Measurements from ENCODE around the gene PPM1L. TPM values are rescaled to one million over a fixed set of nuclear protein-coding genes. Genes with fewer than 3 reads are reported as not detected.
"Not testable (repeated sequence)": the region's sequence is repeated elsewhere in the genome, so short reads cannot be mapped to it uniquely, and the experiment has no call there.

The PPM1L gene
- polyA plus RNA-seq, 5 donors: 2.8 to 5.9 (median 4.9) TPM

DNA sequence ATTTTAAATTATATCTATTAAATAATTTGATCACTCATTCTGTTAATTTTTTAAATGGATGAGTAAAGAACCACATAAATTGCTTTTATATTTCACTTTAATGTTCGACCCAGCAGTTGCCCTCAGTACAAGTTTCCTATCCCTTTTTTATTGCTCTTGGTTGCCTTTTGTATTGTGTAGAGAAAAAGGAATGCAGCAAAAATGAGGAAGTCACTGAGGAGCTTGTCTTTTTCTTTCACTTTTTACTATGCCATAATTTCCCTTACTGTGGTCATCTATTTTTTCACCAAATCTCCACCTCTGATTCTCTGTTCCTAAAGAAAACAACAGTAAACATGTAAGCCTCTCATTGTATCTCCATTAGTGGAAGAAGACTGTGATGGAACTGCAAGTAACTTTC lies 226.5 kb downstream of the PPM1L start:
- no peak for DNase-seq

DNA sequence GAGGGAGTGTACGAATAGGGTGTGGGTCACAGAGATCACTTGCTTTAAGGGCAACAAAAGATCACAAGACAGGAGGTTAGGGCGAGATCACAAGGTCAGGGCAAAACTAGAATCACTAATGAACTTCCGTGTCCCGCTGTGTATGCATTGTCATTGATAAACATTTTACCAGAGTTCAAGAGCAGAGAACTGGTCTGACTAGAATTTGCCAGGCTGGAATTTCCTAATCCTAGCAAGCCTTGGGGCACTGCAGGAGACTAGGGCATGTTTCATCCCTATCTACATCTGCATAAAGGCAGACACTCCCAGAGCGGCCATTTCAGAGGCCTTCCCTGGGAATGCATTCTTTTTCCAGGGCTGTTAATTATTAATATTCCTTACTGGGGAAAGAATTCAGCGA lies 227.9 kb downstream of the PPM1L start:
- DNase-seq: not testable (repeated sequence)

DNA sequence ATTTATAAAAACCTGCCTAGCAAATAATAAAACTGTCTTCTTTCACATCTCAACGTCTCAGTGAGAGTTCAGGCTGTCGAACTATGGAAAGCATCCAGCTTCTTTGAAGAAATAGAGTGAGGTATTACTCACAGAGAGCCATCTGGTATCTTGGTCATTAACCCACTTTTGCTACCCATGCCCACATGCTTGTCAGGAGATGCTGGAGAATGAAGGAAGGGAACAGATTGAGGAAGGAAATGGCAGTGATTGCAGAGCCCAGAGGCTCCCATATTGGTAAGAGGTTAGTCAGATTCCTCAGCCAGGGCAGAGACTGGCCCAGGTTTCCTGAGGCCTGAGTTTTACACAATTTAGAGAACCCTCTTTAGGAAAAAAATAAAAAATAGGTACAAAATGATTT lies 230.0 kb downstream of the PPM1L start:
- DNase-seq: no peak

DNA sequence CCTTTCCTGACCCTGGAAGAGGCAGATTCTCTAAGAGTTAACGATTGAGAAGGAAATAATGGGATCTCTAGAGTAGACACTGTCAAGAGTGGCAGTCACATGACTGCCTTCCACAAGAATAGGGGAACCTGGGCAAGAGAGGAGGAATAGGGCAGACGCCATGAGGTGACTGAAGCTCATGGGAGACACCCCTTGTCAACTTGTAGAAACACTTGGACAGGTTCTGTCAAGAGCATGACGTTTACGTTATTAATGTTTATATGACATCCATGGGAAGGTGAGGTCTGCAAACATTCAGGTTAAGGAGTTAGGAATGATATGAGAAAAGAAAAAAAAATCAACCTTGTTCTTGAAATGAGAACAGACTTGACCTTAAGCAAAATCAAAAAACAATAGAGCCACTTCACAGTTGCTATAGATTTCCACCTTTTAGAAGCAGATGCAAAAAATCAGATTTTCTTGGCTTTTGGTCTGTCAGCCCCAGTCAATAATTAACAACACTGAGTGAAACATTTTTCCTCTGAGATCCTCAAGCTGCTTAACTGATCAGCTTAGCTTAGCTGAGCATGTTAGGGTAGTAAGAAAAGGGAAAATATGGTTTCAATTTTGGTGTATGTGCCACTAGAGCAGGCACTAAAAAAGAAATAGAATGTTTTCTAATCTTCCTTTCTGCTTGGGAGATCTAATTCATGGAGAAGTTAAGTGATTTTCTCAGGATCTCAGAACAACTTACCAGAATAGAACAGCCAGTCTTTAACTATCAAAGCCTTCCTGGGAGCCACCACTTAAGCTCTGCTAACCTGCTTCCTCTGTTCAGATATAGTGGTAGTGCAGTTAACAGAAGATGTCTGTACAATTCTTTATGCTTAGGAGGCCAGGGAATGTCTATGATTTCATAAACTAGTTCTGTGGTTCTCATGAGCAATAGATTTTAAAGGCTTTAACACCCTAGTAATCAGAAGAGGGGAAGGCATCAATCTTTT lies 232.2 kb downstream of the PPM1L start:
- peak in 1 of 2 donors; percentile 9 for DNase-seq

DNA sequence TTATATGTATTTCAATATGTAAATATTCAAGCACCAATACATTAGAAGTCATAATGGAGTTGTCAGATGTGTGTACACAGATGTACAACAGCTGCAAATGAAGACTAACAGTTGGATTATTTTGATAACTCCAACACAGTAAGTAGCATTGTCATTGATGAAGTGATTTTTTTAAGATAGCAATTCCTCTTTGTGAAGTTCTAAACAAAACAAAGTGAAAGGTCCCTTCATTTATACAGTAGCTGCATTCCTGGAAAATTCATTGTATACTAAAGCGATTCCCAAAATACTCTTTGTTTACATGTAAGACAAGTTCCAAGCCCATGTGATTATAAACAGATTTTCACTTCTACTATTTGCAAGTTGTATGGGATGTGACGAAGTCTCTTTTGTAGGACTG lies 234.4 kb downstream of the PPM1L start:
- DNase-seq: peak; percentile 11 to 19

DNA sequence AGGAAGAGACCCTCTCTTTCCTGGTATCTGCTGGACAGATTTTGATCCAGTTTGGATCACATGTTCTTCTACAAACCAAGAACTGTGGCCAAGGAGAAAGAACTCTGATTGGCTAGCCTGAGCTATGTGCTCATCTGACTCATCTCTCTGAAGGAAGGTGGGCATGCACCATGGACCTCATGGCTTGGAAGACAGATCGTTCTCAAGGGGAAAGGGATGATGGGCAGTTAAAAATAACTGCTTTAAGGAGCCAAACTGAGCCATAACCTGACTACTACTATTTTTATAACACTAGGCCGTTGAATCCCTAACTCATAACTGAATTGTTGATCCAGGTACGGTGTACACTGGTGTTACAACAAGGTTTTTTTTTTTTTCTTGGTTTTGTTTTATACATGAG lies 236.7 kb downstream of the PPM1L start:
- DNase-seq: no peak

DNA sequence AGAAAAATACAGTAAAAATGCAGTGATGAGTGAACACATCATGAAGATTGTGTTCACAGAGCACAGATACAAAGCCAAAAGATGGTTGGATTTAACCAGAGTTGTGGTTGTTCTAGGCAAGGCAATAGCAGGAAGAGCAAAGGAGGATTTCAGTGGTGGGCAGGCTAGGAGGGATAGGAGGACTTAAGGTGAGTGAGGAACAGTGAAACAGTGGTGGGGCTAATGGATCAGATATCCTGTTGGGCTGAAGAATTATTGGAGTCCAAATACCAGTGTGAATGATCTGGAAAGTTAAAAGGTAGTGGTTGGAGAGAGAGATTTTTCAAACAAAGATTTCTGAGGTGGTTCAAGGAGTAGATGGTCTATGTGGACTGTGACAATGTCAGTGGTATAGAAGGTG lies 240.8 kb downstream of the PPM1L start:
- no peak for DNase-seq

DNA sequence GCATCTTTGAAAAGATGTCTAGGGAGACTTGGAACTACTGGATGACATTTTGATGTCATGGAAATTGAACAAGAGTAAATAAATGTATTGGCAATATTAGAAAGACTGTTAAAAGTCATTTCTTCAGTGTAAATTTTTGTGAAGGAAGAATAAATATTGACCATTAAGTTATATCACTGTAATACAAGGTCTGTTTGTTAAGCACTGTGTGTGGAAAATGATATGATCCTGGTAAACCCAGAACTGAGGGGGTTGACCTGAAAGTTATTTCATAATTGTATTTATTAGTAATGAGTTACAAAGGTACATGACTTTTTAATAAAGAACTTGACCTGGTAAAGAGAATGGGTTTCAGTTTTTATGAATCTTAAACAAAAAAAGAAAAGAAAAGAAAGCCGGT lies 242.6 kb downstream of the PPM1L start:
- no peak for DNase-seq

DNA sequence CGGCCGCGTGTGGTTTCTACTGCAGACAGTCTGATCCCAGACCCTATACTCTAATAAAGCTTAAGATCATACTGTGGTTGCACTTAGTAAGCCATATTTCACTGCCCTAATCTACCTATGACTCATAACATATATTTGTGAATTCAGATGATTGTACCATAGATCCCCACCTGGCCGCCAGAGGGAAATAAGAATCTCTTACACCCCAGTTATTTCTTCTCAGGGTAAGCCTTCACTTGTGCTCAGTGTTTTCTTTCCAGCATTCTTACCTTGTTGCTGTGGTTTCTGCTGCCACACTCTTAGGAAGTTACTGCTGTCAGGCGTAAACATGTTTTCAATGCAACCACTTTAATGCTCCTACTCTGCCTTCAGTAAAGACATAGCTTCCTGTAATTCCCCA lies 243.2 kb downstream of the PPM1L start:
- DNase-seq: no peak

DNA sequence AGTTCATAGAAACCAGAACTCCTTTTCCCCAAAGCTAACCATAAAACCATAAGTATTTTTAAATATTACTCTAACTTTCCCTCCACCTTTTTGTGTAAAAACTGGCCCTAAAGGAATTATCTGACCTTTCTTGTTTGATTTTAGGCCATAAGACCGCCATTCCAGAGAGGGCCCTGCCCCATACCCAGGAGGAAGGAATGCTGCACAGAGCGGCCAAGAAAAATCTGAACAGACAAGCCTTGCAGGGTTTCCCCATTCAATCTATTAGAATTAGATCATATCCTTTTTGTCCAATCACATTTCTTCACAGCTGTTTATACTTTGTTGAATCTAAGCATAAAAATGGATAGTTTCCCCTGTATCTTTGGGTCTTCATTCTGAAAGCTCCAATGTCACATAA lies 252.1 kb downstream of the PPM1L start:
- no peak for DNase-seq

DNA sequence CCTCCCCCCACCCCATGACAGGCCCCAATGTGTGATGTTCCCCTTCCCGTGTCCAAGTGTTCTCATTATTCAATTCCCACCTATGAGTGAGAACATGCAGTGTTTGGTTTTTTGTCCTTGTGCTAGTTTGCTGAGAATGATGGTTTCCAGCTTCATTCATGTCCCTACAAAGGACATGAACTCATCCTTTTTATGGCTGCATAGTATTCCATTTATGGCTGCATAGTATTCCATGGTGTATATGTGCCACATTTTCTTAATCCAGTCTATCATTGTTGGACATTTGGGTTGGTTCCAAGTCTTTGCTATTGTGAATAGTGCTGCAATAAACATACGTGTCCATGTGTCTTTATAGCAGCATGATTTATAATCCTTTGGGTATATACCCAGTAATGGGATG lies 254.1 kb downstream of the PPM1L start:
- not testable (repeated sequence) for DNase-seq

DNA sequence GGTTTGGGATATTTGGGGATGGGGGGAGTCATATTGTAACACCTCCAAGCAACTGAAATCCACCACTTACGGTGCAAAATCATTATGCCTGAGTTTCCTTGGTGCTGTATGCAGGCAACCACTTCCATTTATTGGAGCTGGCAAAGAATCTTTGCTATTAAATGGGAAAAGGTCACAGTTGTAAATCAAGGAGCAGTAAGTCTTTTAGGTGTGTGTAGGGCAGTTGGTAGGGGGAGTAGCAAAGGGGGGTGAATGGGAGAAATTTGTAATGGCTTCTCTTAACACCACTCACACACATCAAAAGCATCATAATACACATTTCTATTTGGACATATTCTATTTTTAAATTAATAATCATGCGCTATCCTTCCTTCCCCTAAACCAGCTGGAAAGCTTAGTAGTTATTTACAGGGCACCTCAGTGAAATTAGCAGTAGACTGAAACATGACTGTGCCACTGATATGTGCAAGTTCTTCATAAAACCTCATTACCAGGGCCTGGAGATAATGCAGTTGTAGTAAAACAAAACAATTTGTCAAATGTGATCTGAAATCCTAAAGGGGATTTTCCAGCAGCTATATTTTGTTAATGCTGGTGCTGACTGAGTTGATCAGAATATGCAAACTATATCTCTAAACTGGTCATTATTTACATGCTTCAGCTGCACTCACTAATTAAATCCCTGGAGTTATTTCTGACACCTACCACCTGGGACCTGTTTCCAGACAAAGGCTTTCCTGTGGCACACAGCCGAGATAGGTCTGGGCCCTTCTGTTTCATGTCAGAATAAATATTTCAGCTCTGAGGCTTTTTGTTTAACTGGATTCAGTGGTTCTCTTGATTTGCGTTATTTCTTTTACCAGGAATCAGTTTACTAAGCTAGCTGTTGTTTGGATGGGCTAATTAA lies 259.1 kb downstream of the PPM1L start:
- no peak for DNase-seq

DNA sequence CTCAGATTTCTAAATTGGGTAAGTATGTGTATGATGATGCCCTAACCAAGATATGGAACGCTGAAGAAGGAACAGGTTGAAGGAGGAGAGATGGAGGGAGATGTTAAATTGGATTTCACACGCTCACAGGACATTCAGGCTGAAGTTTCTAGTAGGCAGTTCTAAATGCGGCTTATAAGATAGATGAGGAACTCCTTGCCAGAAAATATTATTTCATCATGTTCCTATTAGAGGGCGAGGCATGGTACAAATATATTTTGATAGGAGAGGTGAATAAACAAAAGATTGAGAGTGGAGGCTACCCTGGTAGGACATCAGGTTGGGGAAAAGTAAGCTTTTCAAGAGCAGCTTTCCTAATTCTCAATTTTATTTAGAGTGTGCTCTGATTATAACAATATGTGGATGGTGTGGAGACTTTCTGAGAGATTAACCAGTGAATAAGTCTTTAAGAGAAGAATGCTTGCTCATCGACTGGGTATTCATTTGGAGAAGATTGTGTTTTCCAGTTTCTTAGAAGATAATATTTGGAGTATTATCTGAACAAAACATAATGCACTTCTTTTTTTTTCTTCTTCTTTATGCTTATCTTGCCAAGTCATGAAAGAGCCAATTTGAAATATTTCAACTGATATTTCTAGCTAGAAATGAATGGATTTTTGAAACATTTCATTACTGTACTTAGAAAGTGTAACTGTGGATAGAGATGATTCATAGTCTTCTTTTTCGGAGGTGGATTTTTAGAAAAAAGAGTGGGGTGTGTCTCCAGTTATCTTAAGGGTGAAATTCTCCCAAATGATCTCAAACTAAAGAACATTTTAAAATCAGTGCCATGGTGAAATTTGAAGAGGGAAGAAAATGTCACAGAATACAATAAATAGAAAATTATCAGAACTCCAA lies 260.6 kb downstream of the PPM1L start:
- no peak for DNase-seq

DNA sequence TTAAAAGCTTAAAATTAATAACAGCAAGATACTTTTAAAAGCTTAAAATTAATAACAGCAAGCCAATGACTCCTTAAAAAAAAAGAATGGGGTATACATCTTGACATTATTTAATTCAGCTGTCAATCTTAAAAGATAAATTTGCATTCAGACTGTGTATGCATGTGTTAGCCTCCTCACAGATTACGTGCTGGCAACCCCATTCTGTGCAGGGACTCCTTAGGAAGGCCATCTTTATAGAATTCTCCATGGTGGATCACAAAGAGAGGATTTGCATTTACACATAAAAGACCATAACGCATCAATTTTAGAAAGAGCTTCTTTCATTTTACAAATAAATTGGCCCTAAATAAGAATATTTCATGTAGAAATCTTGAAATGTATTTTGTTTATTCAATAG lies 261.9 kb downstream of the PPM1L start:
- no peak for DNase-seq

DNA sequence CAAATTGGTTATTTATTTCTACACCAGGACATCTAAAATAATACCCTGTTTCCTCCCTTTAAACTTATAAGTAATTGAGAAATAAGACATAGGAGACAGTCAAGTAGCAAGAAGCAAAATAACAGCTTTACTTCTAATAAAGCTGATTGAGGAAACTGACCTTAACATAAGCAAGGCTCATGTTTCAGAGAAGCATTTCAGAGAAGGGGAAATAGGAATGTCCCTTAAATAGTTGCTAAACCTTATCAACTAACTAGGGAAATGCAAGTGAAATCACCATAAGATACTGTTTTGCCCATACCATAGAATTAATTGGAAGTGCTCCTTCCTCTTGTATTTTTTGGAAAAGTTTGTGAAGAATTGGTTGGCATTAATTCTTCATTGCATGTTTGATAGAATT lies 264.2 kb downstream of the PPM1L start:
- DNase-seq: no peak

DNA sequence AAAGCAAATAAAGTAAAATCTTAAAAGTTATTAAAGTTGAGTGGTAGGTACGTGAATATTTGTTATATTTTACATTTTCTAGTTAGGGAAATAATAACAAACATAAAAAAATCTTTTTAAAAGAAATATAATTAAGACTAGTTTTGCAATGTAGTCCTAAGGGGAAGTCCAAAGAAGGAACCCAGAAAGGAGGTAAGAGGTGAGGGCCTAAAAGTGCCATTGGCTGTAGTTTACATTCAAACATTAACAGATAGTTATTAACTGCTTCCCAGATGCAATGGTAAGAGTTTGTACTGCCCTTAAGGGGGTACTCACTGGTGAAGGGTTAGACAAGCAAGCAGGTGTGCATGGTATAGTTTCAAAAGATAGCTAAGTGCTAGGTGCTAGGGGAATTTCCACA lies 269.9 kb downstream of the PPM1L start:
- DNase-seq: no peak

DNA sequence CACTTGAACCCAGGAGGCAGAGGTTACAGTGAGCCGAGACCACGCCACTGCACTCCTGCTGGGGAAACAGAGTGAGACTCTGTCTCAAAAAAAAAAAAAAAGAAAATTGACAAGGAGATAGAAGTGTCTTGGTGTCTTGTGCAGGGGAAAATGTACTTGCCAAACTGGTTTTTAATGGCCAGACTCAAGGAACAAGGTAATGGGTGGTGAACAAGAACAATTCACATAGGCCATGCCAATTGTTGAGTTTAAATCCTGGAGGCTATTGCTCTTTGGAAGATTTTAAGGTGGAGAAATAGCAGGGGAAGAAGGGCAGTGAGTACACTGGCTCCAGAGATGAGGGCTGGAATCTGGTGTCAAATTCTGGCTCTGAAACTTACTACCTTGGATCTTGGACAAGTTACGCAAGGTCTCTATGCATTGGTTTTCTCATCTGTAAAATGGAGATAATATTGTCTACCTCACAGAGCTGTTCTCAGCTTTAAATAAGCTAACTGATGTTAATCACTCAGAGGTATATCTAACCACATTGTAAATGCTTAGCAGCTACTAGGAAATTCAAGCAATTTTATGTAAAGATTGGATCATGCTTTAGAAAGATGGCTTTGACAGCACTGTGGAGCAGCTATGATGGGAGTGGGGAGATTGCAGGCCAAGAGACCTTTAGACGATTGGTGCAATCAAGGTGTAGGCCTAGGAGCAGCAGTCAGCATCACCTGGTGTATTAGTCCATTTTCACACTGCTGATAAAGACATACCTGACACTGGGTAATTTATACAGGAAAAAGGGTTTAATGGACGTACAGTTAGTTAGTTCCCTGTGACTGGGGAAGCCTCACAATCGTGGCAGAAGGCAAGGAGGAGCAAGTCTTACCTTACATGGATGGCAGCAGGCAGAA lies 270.8 kb downstream of the PPM1L start:
- DNase-seq: no peak

DNA sequence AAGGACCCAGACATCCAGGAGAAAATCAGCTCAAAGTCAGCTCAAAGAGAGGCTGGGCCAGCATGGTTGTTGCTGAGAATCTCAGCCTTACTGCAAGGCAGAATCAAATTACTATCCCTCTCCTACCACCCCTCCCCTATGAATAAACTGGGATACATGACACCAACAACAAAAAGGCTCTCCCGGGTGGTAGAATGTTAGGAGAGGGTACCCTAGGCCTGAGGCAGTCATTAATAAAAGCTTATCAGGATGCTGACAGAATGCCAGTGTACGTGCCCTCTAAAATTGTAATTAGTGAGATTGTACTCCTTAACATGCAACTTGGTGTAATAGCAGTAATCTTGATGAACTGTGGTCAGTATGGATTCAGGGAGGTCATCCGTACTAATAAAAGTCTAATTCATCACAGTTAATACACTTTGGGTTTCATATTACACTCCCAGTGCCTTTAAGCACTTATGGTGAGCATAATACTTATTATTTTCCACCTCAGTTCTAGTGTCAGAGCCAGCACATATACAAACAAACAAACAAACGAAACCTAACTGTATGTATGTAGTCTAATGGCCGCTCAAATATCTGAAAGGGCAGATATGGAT lies 272.6 kb downstream of the PPM1L start:
- no peak for DNase-seq

DNA sequence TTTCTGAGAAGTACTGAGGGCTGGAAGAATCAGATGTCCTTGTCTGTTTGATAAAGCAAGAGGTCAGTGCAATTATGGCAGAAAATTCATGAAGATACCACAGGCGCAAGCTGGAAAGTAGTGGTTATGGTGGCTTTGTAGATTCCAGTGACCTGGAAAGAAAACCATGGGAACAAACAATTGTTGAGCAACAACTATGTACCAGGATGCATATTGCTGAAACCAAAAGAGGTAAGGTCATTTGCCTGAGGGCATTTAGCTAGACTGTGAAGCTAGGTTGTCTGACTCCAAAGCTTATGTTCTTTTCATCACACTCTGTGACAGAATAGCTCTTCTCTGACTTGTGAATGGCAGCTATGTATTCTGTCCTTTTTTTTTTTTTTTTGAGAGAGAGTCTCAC lies 275.1 kb downstream of the PPM1L start:
- DNase-seq: no peak

DNA sequence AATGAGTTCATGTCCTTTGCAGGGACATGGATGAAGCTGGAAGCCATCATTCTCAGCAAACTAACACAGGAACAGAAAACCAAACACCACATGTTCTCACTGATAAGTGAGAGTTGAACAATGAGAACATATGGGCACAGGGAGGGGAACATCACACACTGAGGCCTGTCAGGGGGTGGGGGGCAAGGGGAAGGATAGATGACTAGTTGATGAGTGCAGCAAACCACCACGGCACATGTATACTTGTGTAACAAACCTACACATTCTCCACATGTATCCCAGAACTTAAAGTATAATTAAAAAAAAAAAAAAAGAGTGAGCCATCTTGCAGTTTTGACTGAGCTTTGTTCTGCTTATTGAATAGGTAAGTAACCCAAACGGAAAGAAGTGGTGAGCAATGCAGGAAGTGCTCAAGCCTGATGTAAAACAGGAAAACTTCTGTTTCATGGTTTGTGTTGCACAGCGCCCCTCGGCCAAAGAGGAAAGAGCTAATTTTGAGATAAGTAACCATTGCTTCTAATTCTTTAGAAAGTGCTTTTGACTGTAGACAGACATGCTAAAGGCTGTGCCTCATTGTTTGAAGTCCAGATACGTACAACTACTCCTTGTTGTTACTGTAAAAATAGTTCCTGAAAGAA lies 279.0 kb downstream of the PPM1L start:
- DNase-seq: not testable (repeated sequence)

Data from right lung (tissue), 5 donors.